C1 segment of cervical spinal cord (tissue), 14 donors: ENCODE data around the gene KRTAP15-1.

Experiments
- DNase-seq, 14 donors: peaks; one replicate each; lab custom pipeline; 2025; lab: John Stamatoyannopoulos, UW

Gene KRTAP15-1

GRCh38 chr21:30487336-30487735 is 47.3 kb downstream of the KRTAP15-1 start, which contains the start of gene KRTAP19-2:
TSS of gene KRTAP19-2 (minus strand) at chr21:30487436. CDS start at chr21:30487348, 88 bp downstream.
- DNase-seq, result no peak
